HepG2 (cell line): ENCODE results near the gene SLC36A3. TPM values are rescaled to one million over a fixed set of nuclear protein-coding genes. Genes with fewer than 3 reads are reported as not detected.
"Not testable (repeated sequence)": the region's sequence is repeated elsewhere in the genome, so short reads cannot be mapped to it uniquely, and the experiment has no call there.

Experiments used
- ATAC-seq: fragments of 200-7000 bp; cut with Tn5 transposase; 3 replicates; pipeline ENCODE4 v1.9.1; 2020; ENCODE audit warnings: mild to moderate bottlenecking, moderate library complexity
- BruUV-seq: library from RNA; stranded (reverse); fragments of 400-500 nt; replicated peaks from 2 replicates; lab custom pipeline; 2021; lab: Mats Ljungman, UMichigan
- CTCF ChIA-PET: fragments of 300-600 bp; formaldehyde crosslinking; extraction: SDS; loops from one replicate; lab custom pipeline; 2021; ENCODE audit warnings: low total read pairs, inconsistent platforms, low intra/inter-chr PET ratio; lab: Yijun Ruan, JAX
- POLR2A ChIA-PET: fragments of 350-600 bp; sonication (Branson Sonifier 250); formaldehyde crosslinking; loops from one replicate; lab custom pipeline; 2020; ENCODE audit warnings: antibody characterized with exemption, inconsistent platforms; lab: Yijun Ruan, JAX
- DNase-seq: peaks from one replicate; pipeline ENCODE4 v3.0.0-alpha.2; 2015; ENCODE audit warnings: low spot score
- FAIRE-seq: peaks from 3 replicates; lab custom pipeline; 2011; peaks lifted over from hg19 to GRCh38; lab: Jason Lieb, UNC
- H2AFZ ChIP-seq: one replicate; pipeline ENCODE4 v1.6.1; 2011; ENCODE audit warnings: low read length, inconsistent platforms
- H3K27ac ChIP-seq: fragments of 300-600 bp; 3 replicates; pipeline ENCODE4 v1.8.0; 2011; ENCODE audit warnings: mixed run types, mild to moderate bottlenecking, mixed read lengths, low read length, inconsistent platforms; ENCODE audit not compliant: insufficient read depth; ENCODE audit errors: extremely low read length
- H3K27me3 ChIP-seq, 2 experiments: fragments of 200-600 bp in 1 of 2; 2 replicates in 1 of 2; 3 replicates in 1 of 2; pipeline versions ENCODE4 v1.6.0 to v1.8.0; 2011; ENCODE audit warnings: low read length in 2 of 2, mild to moderate bottlenecking in 2 of 2, moderate library complexity in 2 of 2, inconsistent platforms in 1 of 2; ENCODE audit not compliant: insufficient read depth in 2 of 2, control insufficient read depth in 1 of 2
- H3K36me3 ChIP-seq, 2 experiments: fragments of 200-600 bp in 1 of 2; replicated peaks in 1 of 2; 2 replicates in 1 of 2; 3 replicates in 1 of 2; pipeline versions ENCODE4 v1.5.1 to v1.8.0; 2011; ENCODE audit warnings: low read length in 2 of 2, inconsistent platforms in 1 of 2; ENCODE audit not compliant: insufficient read depth in 2 of 2, control insufficient read depth in 1 of 2
- H3K4me1 ChIP-seq: 2 replicates; pipeline ENCODE4 v1.5.1; 2012; ENCODE audit warnings: low read length, inconsistent platforms; ENCODE audit not compliant: insufficient read depth
- H3K4me2 ChIP-seq: 2 replicates; pipeline ENCODE4 v1.6.0; 2011; ENCODE audit warnings: low read depth, low read length, inconsistent platforms
- H3K4me3 ChIP-seq, 3 experiments: fragments of 200-600 bp in 1 of 3; sonication (generic), shearing (Covaris generic) in 1 of 3; replicated peaks in 1 of 3; 2 replicates each; pipeline ENCODE4 v1.5.1; 2011 to 2016; ENCODE audit warnings: low read length in 3 of 3, inconsistent platforms in 2 of 3, low read depth in 2 of 3, mild to moderate bottlenecking in 2 of 3, control low read depth in 1 of 3, mixed read lengths in 1 of 3; ENCODE audit not compliant: insufficient read depth in 1 of 3
- H3K79me2 ChIP-seq: one replicate; pipeline ENCODE4 v1.6.1; 2011; ENCODE audit warnings: low read length, inconsistent platforms; ENCODE audit not compliant: insufficient read depth
- H3K9ac ChIP-seq: 2 replicates; pipeline ENCODE4 v1.6.0; 2011; ENCODE audit warnings: mild to moderate bottlenecking, low read depth, low read length, inconsistent platforms; ENCODE audit not compliant: insufficient read depth
- H3K9me3 ChIP-seq: 2 replicates; pipeline ENCODE4 v1.5.1; 2012; ENCODE audit warnings: mild to moderate bottlenecking, low read length
- H4K20me1 ChIP-seq: 2 replicates; pipeline ENCODE4 v1.6.0; 2011; ENCODE audit warnings: inconsistent platforms, mild to moderate bottlenecking, low read length, moderate library complexity; ENCODE audit not compliant: insufficient read depth
- NFYB ChIP-seq: sonication (generic); formaldehyde crosslinking; IDR thresholded peaks from 2 replicates; pipeline ENCODE4 v1.4.0; 2020; ENCODE audit warnings: missing genetic modification reagents
- WGBS: methylation state at CpG from one replicate; pipeline ENCODE4 v1.1.6; 2017; ENCODE audit warnings: low lambda C conversion rate; 5-methylcytosine and 5-hydroxymethylcytosine counted together
- in situ Hi-C: cut with HindIII; loops from 2 replicates; pipeline ENCODE4 v1.10.0; 2017; ENCODE audit warnings: low pct_unique_long_range_greater_than_20kb; ENCODE audit not compliant: extremely low pct_ligation_motif_present
- intact Hi-C: fragments of 100-400 bp; cut with micrococcal nuclease; formaldehyde crosslinking; loops from one replicate; pipeline ENCODE4 v1.10.0; 2022; ENCODE audit not compliant: unreplicated experiment
- polyA plus RNA-seq, 8 experiments: library from polyadenylated mRNA; depleted of rRNA in 3 of 8; stranded (reverse) in 7 of 8; unstranded in 1 of 8; fragments of >200 nt; fragmentation: Illumina TruSeq in 4 of 8; extraction: Trizol in 4 of 8; gene quantifications; 2 replicates each; pipeline versions ENCODE4 v1.2.1 to v1.2.3, GENCODE V29; 2011 to 2016; ENCODE audit warnings: low read depth in 4 of 8, missing spikeins in 1 of 8, mixed read lengths in 1 of 8; ENCODE audit not compliant: insufficient read depth in 1 of 8
- total RNA-seq, 5 experiments: library from RNA; depleted of rRNA; stranded (reverse); fragments of >200 nt; fragmentation: Illumina TruSeq; extraction: Trizol; gene quantifications; 2 replicates each; pipeline ENCODE4 v1.2.3, GENCODE V29; 2016; ENCODE audit warnings: low read depth in 1 of 5

SLC36A3 gene
- total and polyA plus RNA-seq, 2 of the 13 experiments (the other 11 are each of a cell fraction or from before 2014, with no cell fraction given) = not detected

- H3K79me2 ChIP-seq, H3K9me3 ChIP-seq, H3K4me3 ChIP-seq, in situ Hi-C loops, H3K4me1 ChIP-seq, FAIRE-seq, H3K36me3 ChIP-seq, H3K27ac ChIP-seq, POLR2A ChIA-PET, BruUV-seq, DNase-seq, H4K20me1 ChIP-seq, H2AFZ ChIP-seq, H3K27me3 ChIP-seq, H3K4me2 ChIP-seq, intact Hi-C loops, ATAC-seq, CTCF ChIA-PET, H3K9ac ChIP-seq: not testable (repeated sequence)
- WGBS = 77% methylated on average over 15 of the region's 15 CpGs
- peak; percentile 43 for TF ChIP-seq NFYB
These were observed 6.3 kb upstream of the SLC36A3 start for GRCh38 chr5:151309821-151310220.

GRCh38 chr5:151309266-151309665 is 5.7 kb upstream of the SLC36A3 start:
- H3K4me1 ChIP-seq, H3K9ac ChIP-seq, BruUV-seq, H3K4me2 ChIP-seq, in situ Hi-C loops, H2AFZ ChIP-seq, H3K79me2 ChIP-seq, POLR2A ChIA-PET, H3K27ac ChIP-seq, H4K20me1 ChIP-seq, intact Hi-C loops, DNase-seq, CTCF ChIA-PET, FAIRE-seq, H3K4me3 ChIP-seq, H3K9me3 ChIP-seq, ATAC-seq, H3K27me3 ChIP-seq, H3K36me3 ChIP-seq: not testable (repeated sequence)
- 47% methylated on average over 6 of the region's 27 CpGs for WGBS
